Subcutaneous abdominal adipose tissue (tissue), 5 donors: Measurements from ENCODE around the gene GJC2.

ENCODE experiments used
- H3K27ac ChIP-seq: one replicate; pipeline ENCODE4 v1.7.0; 2013; ENCODE audit warnings: low read depth, mild to moderate bottlenecking, inconsistent platforms, low read length, moderate library complexity
- H3K27me3 ChIP-seq, 5 donors: one replicate each; pipeline ENCODE4 v1.7.0; 2013; ENCODE audit warnings: low read length in 5 of 5, inconsistent platforms in 1 of 5; ENCODE audit not compliant: control insufficient read depth in 5 of 5, insufficient read depth in 4 of 5
- H3K36me3 ChIP-seq, 5 donors: one replicate each; pipeline ENCODE4 v1.7.0; 2013; ENCODE audit warnings: low read length in 5 of 5; ENCODE audit not compliant: control insufficient read depth in 5 of 5, insufficient read depth in 5 of 5
- H3K4me1 ChIP-seq, 5 donors: one replicate each; pipeline ENCODE4 v1.7.0; 2013; ENCODE audit warnings: low read length in 5 of 5, mild to moderate bottlenecking in 3 of 5, moderate library complexity in 1 of 5; ENCODE audit not compliant: control insufficient read depth in 5 of 5, insufficient read depth in 5 of 5
- H3K4me3 ChIP-seq, 5 donors: one replicate each; pipeline ENCODE4 v1.7.0; 2013; ENCODE audit warnings: low read length in 5 of 5, low read depth in 1 of 5
- H3K9ac ChIP-seq, 5 donors: one replicate each; pipeline ENCODE4 v1.7.0; 2013; ENCODE audit warnings: low read length in 5 of 5, mild to moderate bottlenecking in 4 of 5, moderate library complexity in 3 of 5
- H3K9me3 ChIP-seq, 5 donors: one replicate each; pipeline ENCODE4 v1.7.0; 2013; ENCODE audit warnings: low read length in 5 of 5; ENCODE audit not compliant: control insufficient read depth in 5 of 5
- donor health status: healthy.
- donor health status: healthy.
- donor health status: healthy.
- donor health status: healthy.
- donor health status: healthy.

The GJC2 gene

DNA sequence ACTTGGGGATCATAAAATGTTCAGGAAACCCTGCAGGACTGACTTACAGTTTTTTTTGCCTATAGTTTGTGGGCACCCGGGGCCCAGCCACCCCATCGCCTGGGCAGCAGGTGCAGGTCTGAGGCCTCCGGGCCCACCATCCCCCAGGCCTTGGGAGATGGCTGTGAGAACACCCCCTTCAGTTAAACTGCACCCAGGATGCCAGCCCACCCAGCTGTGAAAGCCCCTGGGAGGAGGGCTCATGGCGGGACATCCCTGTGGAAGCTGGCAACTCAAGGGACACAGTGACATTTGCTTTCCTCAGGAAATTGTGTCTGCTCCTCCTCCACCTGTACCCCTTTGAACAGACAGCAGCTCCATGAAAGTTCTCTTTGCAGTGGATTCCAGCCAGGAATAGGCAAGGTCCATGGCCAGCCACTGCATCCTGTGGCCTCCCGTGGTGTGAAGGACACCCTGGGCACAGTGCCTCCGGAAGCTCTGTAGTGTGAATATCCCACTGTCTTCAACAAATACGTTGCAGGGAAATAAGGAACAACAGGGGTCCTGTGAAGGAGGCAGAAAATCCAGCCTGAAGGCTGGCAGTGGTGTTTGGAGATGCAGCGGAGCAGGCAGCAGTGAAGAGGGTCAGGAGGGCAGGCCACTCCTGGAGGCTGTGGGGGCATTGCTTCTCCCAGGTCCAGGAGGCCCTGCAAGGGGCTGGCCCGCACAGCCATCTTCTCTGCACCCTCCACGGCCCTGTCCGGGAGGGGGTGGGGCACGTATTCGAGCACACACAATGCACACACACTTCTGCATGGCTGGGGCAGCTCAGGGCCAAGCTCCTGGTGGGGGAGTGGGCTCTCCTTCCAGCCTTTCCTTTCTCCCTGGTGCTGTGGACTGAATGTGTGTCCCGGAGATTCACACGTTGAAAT is 56.1 kb downstream of the GJC2 start:
- Histone ChIP-seq H3K9me3 (no peaks in the 10 kb centered on the region), H3K4me1 (no peaks in the 10 kb centered on the region), H3K36me3 (no peaks in the 10 kb centered on the region), H3K27ac (no peak overlapping the region), H3K4me3 (no peak overlapping the region), H3K27me3 (peaks cover 5 to 34% (median 21%) of the 10 kb centered on the region in 5 donors), H3K9ac (no peak overlapping the region)

DNA sequence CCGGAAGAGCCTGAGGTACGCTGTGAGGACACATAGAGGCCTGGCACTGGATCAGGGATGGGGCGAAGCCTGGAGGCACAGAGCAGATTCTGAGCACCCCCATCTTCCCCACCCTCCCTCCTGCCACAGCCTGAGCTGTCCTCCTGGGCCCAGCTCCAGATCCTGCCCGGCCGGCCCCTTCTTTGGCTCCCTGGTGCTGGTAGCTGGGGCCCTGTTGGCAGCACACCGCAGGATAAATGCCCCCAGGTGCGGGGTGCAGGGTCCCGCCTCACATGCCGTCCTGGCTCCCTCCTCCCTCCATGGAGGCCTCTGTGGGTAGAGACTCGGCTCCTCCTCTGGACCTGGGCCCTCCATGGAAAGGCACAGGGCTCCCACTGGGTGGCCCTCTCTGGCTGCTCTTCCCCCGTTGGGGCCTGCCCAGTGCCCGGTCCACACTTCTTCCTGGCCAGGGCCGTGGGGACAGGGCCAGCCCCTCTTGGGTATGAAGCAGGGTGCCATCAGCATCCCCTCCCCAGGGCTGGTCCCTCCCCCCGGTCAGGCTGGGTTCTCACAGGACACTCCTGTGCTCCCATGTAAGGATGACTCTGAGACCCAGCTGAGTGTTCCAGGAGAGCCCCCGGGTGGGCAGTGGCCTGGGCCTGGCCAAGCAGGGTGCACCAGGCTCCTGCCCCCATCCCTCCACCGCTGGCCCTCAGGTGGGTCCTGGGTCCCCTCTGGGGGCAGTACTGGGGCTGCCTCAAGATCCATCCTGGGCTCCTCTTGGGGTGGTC is 57.0 kb downstream of the GJC2 start:
- Histone ChIP-seq H3K9ac (no peak overlapping the region), H3K9me3 (no peaks in the 10 kb centered on the region), H3K4me1 (no peaks in the 10 kb centered on the region), H3K27ac (no peak overlapping the region), H3K4me3 (no peak overlapping the region), H3K27me3 (peaks cover 13 to 38% (median 25%) of the 10 kb centered on the region in 5 donors), H3K36me3 (no peaks in the 10 kb centered on the region)

DNA sequence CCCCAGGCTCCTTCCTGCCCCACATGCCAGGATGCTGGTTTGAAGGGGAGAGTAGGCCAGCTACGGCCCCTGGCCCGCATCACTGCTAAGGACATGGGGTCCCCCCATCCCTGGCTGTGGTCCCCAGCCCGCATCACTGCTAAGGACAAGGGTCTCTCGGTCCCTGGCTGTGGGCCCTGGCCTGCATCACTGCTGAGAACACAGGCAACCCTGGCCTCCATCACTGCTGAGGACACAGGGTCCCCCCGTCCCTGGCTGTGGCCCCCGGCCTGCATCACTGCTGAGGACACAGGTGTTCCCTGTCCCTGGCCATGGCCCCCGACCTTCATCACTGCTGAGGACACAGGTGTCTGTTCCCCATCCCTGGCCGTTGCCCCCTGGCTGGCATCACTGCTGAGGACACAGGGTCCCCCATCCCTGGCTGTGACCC is 57.7 kb downstream of the GJC2 start:
- Histone ChIP-seq H3K4me1 (peaks cover 0 to 2% (median under 1%) of the 10 kb centered on the region in 5 donors), H3K9me3 (no peaks in the 10 kb centered on the region), H3K9ac (no peak overlapping the region), H3K27ac (no peak overlapping the region), H3K27me3 (peaks cover 17 to 43% (median 29%) of the 10 kb centered on the region in 5 donors), H3K36me3 (no peaks in the 10 kb centered on the region), H3K4me3 (no peak overlapping the region)

DNA sequence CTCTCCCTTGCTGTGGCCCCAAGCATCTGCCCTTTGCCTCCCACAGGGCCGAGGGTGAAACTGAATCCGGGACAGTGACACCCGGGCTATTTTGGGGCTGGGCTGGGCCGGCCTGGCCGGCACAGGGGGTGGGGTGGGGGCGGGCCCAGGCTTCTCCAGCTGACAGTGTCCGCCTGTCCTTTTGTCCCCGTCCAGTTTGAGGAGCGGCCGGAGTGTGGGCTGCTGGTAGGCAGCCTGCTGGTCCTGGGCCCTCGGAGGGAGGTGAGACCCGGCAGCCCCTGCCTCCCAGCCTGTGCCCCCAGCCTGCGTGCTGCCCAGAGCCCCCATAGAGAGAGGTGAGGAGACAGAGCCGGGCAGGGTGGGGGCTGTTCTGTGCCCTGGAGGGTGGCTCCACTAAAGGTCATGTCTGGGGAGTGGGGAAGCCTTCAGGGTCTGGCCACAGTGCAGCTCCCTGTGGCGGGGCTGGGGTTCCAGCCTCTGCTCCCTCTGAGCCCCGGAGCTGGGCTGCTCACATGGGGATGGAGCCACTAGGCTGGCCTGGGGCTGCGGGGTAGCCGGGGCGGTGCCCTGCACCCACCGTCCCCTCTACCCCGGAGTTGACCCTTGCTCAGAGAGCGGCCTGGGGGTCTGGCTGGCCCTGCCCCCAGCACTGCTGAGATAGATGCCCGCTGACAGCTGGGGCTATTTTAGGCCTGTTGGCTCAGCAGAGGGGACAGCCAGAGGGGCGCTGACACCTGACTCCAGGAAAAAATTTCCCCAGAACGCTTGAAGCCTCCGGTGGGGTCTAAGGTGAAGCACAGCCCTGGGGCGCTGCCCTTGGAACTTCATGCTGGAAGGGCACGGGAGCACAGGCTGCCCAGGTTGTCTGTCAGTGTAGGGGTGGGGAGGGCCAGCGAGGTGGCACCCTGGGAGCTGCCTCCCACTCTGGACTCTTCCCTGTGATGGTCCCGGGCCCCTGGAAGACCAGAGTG is 58.4 kb downstream of the GJC2 start, which contains the start of gene OBSCN:
OBSCN (plus strand) TSS at position 194 of the 971 bp plus-strand sequence. CDS start 3,740 bp downstream, outside the sequence.
- H3K4me1 ChIP-seq: peaks cover 0 to 8% (median 6%) of the 10 kb centered on the region in 5 donors
- H3K27ac ChIP-seq: no peak within 1 kb of the TSS
- H3K9me3 ChIP-seq: no peaks in the 10 kb centered on the region
- H3K9ac ChIP-seq: no peak within 1 kb of the TSS
- no peak within 1 kb of the TSS for H3K4me3 ChIP-seq
- peaks cover 17 to 46% (median 32%) of the 10 kb centered on the region in 5 donors for H3K27me3 ChIP-seq
- no peaks in the 10 kb centered on the region for H3K36me3 ChIP-seq

DNA sequence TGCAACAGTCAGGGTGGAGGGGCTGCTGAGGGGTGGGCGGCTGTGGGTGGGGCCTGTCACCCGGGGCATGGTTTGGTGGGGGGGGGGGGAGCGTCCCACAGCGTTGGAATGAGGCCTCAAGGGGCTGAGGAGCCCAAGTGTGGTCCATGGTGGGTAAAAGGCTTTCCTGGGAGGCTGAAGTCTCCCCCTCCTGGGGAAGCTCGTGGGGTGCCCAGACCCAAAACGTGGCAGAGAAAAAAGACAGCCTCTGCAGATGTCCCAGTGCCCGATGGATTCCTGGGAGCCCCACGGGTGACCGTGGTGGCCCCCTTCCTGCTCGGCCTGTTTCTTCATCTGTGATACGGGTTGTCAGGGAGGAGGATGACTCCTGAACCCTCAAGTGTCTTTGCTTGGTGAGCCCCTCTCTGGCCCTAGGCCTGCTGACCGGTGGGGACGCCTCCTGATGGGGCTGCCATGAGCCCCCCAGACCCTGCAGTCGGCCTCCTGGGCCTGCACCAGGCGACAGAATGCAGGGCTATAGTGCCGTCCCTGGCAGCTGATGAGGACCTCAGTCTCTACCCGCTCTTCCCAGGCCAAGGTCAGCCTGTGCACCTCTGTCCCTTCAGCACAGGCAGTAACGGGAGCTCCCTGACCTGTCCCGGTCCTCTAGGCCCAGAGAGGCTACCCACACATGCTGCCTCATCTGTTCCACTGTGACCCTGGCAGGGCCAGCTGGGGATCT is 59.3 kb downstream of the GJC2 start:
- Histone ChIP-seq H3K9me3 (no peaks in the 10 kb centered on the region), H3K9ac (no peak overlapping the region), H3K4me3 (no peak overlapping the region), H3K36me3 (no peaks in the 10 kb centered on the region), H3K27ac (no peak overlapping the region), H3K4me1 (peaks cover 0 to 15% (median 9%) of the 10 kb centered on the region in 5 donors), H3K27me3 (peaks cover 17 to 46% (median 32%) of the 10 kb centered on the region in 5 donors)
